ACC112 (cell line): Measurements from ENCODE around the gene WNT7A.

Experiments
- H2AFZ ChIP-seq: fragments of 200-600 bp; sonication (generic); one replicate; pipeline ENCODE4 v1.6.0; 2017; ENCODE audit warnings: antibody characterized with exemption, low read length; ENCODE audit not compliant: unreplicated experiment
- H3K27ac ChIP-seq: fragments of 200-600 bp; sonication (generic); 2 replicates; pipeline ENCODE4 v1.5.1; 2014; ENCODE audit warnings: low read depth, mild to moderate bottlenecking, antibody characterized with exemption, low read length, moderate library complexity
- H3K27me3 ChIP-seq: fragments of 200-600 bp; sonication (generic); 2 replicates; pipeline ENCODE4 v1.6.1; 2014; ENCODE audit warnings: mild to moderate bottlenecking, antibody characterized with exemption, low read length, moderate library complexity, mixed read lengths; ENCODE audit not compliant: insufficient read depth
- H3K36me3 ChIP-seq: fragments of 200-600 bp; sonication (generic); 2 replicates; pipeline ENCODE4 v1.6.1; 2016; ENCODE audit warnings: mild to moderate bottlenecking, antibody characterized with exemption, low read length, moderate library complexity, mixed read lengths; ENCODE audit not compliant: insufficient read depth
- H3K4me1 ChIP-seq: fragments of 200-600 bp; sonication (generic); one replicate; pipeline ENCODE4 v1.6.1; 2016; ENCODE audit warnings: low read length, mixed read lengths; ENCODE audit not compliant: insufficient read depth, unreplicated experiment, control insufficient read depth
- H3K4me3 ChIP-seq: fragments of 200-600 bp; sonication (generic); 2 replicates; pipeline ENCODE4 v1.5.1; 2014; ENCODE audit warnings: mild to moderate bottlenecking, low read depth, low read length
- H3K79me2 ChIP-seq: fragments of 200-600 bp; sonication (generic); one replicate; pipeline ENCODE4 v1.6.0; 2016; ENCODE audit warnings: low read length; ENCODE audit not compliant: control insufficient read depth, unreplicated experiment, insufficient read depth

WNT7A gene

DNA sequence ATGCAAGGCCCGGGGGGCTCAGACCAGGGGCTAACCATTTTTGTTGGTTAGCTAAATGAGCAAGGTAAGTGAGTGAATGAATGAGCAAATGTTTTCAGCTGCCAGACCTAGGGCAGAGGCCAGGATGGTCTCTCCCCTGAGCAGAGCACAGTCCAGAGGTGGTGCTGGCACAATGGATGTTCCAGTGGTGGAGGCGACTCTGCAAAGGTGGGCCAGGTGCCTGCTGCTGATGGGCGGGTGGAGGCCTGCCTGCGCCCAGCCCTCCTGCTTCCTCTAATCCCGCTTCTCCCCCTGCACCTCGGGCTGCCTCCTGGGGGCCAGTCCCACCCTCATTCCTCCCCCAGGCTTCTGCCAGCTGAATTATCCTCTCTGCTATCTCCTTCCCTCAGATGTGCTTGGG is 112.8 kb downstream of the WNT7A start:
- Histone ChIP-seq H3K36me3 (no peaks in the 10 kb centered on the region), H3K4me3 (no peak overlapping the region), H3K27me3 (peaks cover 13% of the 10 kb centered on the region; the same call in 1 of the 2 replicates), H2AFZ (no peak overlapping the region), H3K79me2 (no peaks in the 10 kb centered on the region), H3K27ac (no peak overlapping the region), H3K4me1 (no peaks in the 10 kb centered on the region)
